D721Med (cell line): ENCODE results near the gene ZNF804B.

Source experiments
- DNase-seq: peaks from one replicate; pipeline ENCODE4 v3.0.0; 2011; ENCODE audit warnings: low spot score; ENCODE audit not compliant: insufficient read length
- FAIRE-seq: peaks from 2 replicates; lab custom pipeline; 2011; peaks lifted over from hg19 to GRCh38; lab: Jason Lieb, UNC
- CTCF ChIP-seq: IDR thresholded peaks from 2 replicates; pipeline ENCODE4 v1.5.1; 2012; ENCODE audit warnings: mild to moderate bottlenecking, control low read depth; ENCODE audit not compliant: insufficient read depth; ENCODE audit errors: missing control alignments

Gene ZNF804B

GRCh38 chr7:89028319-89028718, 268.8 kb downstream of the ZNF804B start:
- no peak for DNase-seq
- no peak for FAIRE-seq
- TF ChIP-seq CTCF, result no peak

DNA sequence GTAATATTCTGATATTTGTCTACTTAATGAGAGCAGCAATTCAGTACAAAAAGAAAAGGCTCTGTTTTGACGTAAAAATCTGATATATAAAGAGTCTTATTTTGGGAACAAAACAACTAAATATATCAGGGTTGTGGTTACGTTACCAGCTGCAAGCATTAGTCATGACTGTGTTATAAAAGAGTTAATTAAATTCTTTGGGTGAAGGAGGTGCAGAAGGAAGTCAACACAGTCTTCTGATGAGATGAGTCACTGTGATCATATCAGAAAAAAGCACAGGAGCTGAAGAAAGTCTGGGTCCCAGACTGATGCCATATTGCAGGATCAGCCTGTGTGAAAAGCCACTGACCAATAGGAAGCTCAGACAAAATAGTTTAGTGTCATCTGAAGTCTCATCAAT, 270.4 kb downstream of the ZNF804B start:
- DNase-seq (no peak), FAIRE-seq (no peak)
- TF ChIP-seq CTCF, result no peak

GRCh38 chr7:89041240-89041639, 281.7 kb downstream of the ZNF804B start:
- no peak for FAIRE-seq
- DNase-seq, result no peak
- TF ChIP-seq CTCF, result no peak

GRCh38 chr7:89042940-89043339, 283.4 kb downstream of the ZNF804B start:
- no peak for TF ChIP-seq CTCF
- DNase-seq (no peak), FAIRE-seq (no peak)

DNA sequence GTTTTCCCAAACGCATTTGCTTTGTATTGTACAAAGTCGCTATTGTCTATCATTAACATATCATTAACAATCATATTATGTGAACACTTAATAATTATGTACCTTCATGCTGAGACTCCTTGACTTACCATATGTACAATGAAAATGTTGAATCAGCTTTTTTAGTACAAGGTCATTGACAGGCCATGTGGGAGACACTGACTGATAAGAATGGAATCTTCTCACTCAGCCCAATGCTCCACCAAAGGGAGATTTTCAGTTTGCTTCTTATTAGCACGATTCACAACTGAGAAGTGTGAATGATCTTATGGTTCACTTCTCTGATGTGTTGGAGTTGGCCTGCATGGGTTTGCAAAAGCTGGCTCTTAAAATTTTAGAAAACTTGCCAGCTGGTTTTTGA, 289.5 kb downstream of the ZNF804B start:
- DNase-seq, result no peak
- no peak for FAIRE-seq

DNA sequence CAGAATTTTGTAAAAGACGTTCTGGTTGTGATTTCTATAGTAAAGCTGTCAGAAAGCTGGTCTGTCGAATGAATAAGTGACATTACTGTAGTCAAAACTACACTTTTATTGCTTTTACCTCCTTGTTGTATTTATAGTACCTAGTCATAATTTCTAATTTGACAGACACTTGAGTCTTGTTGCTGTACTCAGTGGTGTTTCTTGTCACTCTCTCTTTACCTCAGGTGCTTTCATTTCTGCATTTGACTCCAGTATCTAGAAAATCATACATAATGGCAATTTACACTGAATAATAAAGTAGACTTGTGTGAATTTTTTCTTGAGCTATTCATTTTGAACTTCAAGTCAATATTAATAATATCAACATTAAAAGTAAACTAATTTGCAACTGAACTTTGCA, 293.6 kb downstream of the ZNF804B start:
- TF ChIP-seq CTCF, result no peak
- no peak for FAIRE-seq
- DNase-seq, result no peak

More for the DNA sequence above, 289.5 kb downstream of the ZNF804B start:
- no peak for TF ChIP-seq CTCF

- no peak for TF ChIP-seq CTCF
- FAIRE-seq (no peak), DNase-seq (no peak)
These were observed 294.9 kb downstream of the ZNF804B start for GRCh38 chr7:89054361-89054760.
